Esophagus squamous epithelium (tissue), 5 donors: ENCODE data around the gene AUTS2. TPM values are rescaled to one million over a fixed set of nuclear protein-coding genes. Genes with fewer than 3 reads are reported as not detected.

Experiments used
- DNase-seq: peaks from one replicate; lab custom pipeline; 2025; lab: John Stamatoyannopoulos, UW
- H3K27ac ChIP-seq, 4 donors: fragments of 200-600 bp; sonication (generic); one replicate each; pipeline ENCODE4 v1.5.1; 2016 to 2019; ENCODE audit warnings: mild to moderate bottlenecking in 1 of 4
- H3K27me3 ChIP-seq, 4 donors: fragments of 200-600 bp; sonication (generic); 1 replicate in 3 of 4; 2 replicates in 1 of 4; pipeline versions ENCODE4 v1.5.1 to v1.6.0; 2017 to 2021; ENCODE audit warnings: antibody characterized with exemption in 1 of 4
- H3K36me3 ChIP-seq, 3 donors: fragments of 200-600 bp; sonication (generic); one replicate each; pipeline ENCODE4 v1.5.1; 2016 to 2019
- H3K4me1 ChIP-seq, 3 donors: fragments of 200-600 bp; sonication (generic); one replicate each; pipeline ENCODE4 v1.5.1; 2017 to 2019
- H3K4me3 ChIP-seq, 4 donors: fragments of 200-600 bp; sonication (generic); 1 replicate in 3 of 4; 2 replicates in 1 of 4; pipeline ENCODE4 v1.5.1; 2016 to 2019; ENCODE audit warnings: mild to moderate bottlenecking in 2 of 4, moderate library complexity in 1 of 4
- H3K9me3 ChIP-seq, 3 donors: fragments of 200-600 bp; sonication (generic); one replicate each; pipeline ENCODE4 v1.5.1; 2016 to 2019
- CTCF ChIP-seq, 6 experiments: fragments of 450-650 bp in 4 of 6; fragments of 200-600 bp in 2 of 6; sonication (generic) in 2 of 6; IDR thresholded peaks; one replicate each; pipeline ENCODE4 v1.5.1; 2016 to 2019; ENCODE audit warnings: antibody characterized with exemption in 6 of 6, mild to moderate bottlenecking in 4 of 6, moderate library complexity in 4 of 6
- POLR2A ChIP-seq, 4 donors: fragments of 450-650 bp; IDR thresholded peaks; one replicate each; pipeline ENCODE4 v1.6.1; 2017; ENCODE audit warnings: antibody characterized with exemption in 4 of 4, mild to moderate bottlenecking in 4 of 4, moderate library complexity in 3 of 4
- WGBS, 2 donors: methylation state at CpG; one replicate each; pipeline ENCODE4 v1.1.5; 2018; 5-methylcytosine and 5-hydroxymethylcytosine counted together
- intact Hi-C: fragments of 100-400 bp; cut with DNase I; formaldehyde crosslinking; loops from one replicate; pipeline ENCODE4 v1.15.0; 2022
- total RNA-seq, 4 donors: library from RNA; depleted of rRNA; stranded (reverse); fragments of >200 nt; gene quantifications; one replicate each; pipeline ENCODE4 v1.1.0, GENCODE V29; 2016
- donor health status: DM: yes; HTN: yes; CAD: no.

The AUTS2 gene
- total RNA-seq, 4 donors from 2014 or later: 9.5 to 36.2 (median 23.0) TPM

GRCh38 chr7:69801729-69802682, 203.7 kb downstream of the AUTS2 start:
- Histone ChIP-seq H3K9me3 (no peaks in the 10 kb centered on the region), H3K4me3 (no peak overlapping the region), H3K4me1 (peaks cover 0 to 19% (median 3%) of the 10 kb centered on the region in 3 donors), H3K27ac (no peak overlapping the region), H3K36me3 (no peaks in the 10 kb centered on the region), H3K27me3 (peaks cover 0 to 5% (median 0%) of the 10 kb centered on the region in 4 donors)
- intact Hi-C loops: no loop called here
- no peak for DNase-seq
- 35 to 52% methylated on average over 5 of the region's 5 CpGs for WGBS, 2 donors
- TF ChIP-seq CTCF (IDR thresholded peaks at IDR 0.05): no peak
- TF ChIP-seq POLR2A (IDR thresholded peaks at IDR 0.05): no peak

- Histone ChIP-seq H3K36me3 (no peaks in the 10 kb centered on the region), H3K4me1 (peaks cover 0 to 19% (median 3%) of the 10 kb centered on the region in 3 donors), H3K9me3 (no peaks in the 10 kb centered on the region), H3K27me3 (no peaks in the 10 kb centered on the region), H3K27ac (no peak overlapping the region), H3K4me3 (no peak overlapping the region)
- intact Hi-C loops: no loop called here
- TF ChIP-seq POLR2A (IDR thresholded peaks at IDR 0.05) (no peak), CTCF (IDR thresholded peaks at IDR 0.05) (no peak)
- no peak for DNase-seq
- 76 to 91% methylated on average over 5 of the region's 5 CpGs for WGBS, 2 donors
Measured at GRCh38 chr7:69803699-69804516, 205.6 kb downstream of the AUTS2 start.

GRCh38 chr7:69804962-69805361, 206.7 kb downstream of the AUTS2 start:
- H3K4me3 ChIP-seq: no peak overlapping the region
- no peaks in the 10 kb centered on the region for H3K9me3 ChIP-seq
- 56 to 63% methylated on average over 2 of the region's 2 CpGs for WGBS, 2 donors
- no peaks in the 10 kb centered on the region for H3K27me3 ChIP-seq
- H3K4me1 ChIP-seq: peaks cover 0 to 19% (median 3%) of the 10 kb centered on the region in 3 donors
- no peaks in the 10 kb centered on the region for H3K36me3 ChIP-seq
- no peak for DNase-seq
- H3K27ac ChIP-seq: no peak overlapping the region
- no peak for TF ChIP-seq CTCF (IDR thresholded peaks at IDR 0.05)
- no peak for TF ChIP-seq POLR2A (IDR thresholded peaks at IDR 0.05)
- intact Hi-C loops: no loop called here

GRCh38 chr7:69808391-69808790, 210.1 kb downstream of the AUTS2 start:
- Histone ChIP-seq H3K27me3 (peaks cover 0 to 5% (median 0%) of the 10 kb centered on the region in 4 donors), H3K4me1 (peaks cover 3 to 4% (median 3%) of the 10 kb centered on the region in 3 donors), H3K27ac (no peak overlapping the region), H3K36me3 (no peaks in the 10 kb centered on the region), H3K4me3 (no peak overlapping the region), H3K9me3 (no peaks in the 10 kb centered on the region)
- no peak for DNase-seq
- 92 to 100% methylated on average over 1 of the region's 1 CpG for WGBS, 2 donors
- TF ChIP-seq CTCF (IDR thresholded peaks at IDR 0.05) (no peak), POLR2A (IDR thresholded peaks at IDR 0.05) (no peak)
- intact Hi-C loops: no loop called here
